Neutrophil (primary cell): Measurements from ENCODE around the gene TIE1.
"Not testable (repeated sequence)": the region's sequence is repeated elsewhere in the genome, so short reads cannot be mapped to it uniquely, and the experiment has no call there.

Source experiments
- H3K27ac ChIP-seq: fragments of 200-600 bp; sonication (generic); 2 replicates; pipeline ENCODE4 v1.5.1; 2016; ENCODE audit warnings: mild to moderate bottlenecking, moderate library complexity
- H3K27me3 ChIP-seq: fragments of 200-600 bp; sonication (generic); 2 replicates; pipeline ENCODE4 v1.6.0; 2016; ENCODE audit warnings: mild to moderate bottlenecking
- H3K36me3 ChIP-seq: fragments of 200-600 bp; sonication (generic); 2 replicates; pipeline ENCODE4 v1.5.1; 2017
- H3K4me1 ChIP-seq, 2 experiments: fragments of 200-600 bp in 1 of 2; sonication (generic) in 1 of 2; 1 replicate in 1 of 2; 2 replicates in 1 of 2; pipeline versions ENCODE4 v1.5.1 to v1.6.1; 2013 to 2016; ENCODE audit warnings: low read depth in 1 of 2, low read length in 1 of 2, mild to moderate bottlenecking in 1 of 2, moderate library complexity in 1 of 2; ENCODE audit not compliant: control insufficient read depth in 1 of 2, insufficient read depth in 1 of 2
- H3K4me3 ChIP-seq, 2 experiments: fragments of 200-600 bp in 1 of 2; sonication (generic) in 1 of 2; 1 replicate in 1 of 2; 2 replicates in 1 of 2; pipeline ENCODE4 v1.5.1; 2013 to 2016; ENCODE audit warnings: low read depth in 1 of 2, low read length in 1 of 2, mild to moderate bottlenecking in 1 of 2, moderate library complexity in 1 of 2
- H3K9me3 ChIP-seq: fragments of 200-600 bp; sonication (generic); 2 replicates; pipeline ENCODE4 v1.5.1; 2016
- CTCF ChIP-seq: fragments of 200-600 bp; sonication (generic); IDR thresholded peaks from 2 replicates; pipeline ENCODE4 v1.5.1; 2016; ENCODE audit warnings: antibody characterized with exemption

The TIE1 gene

GRCh38 chr1:43367904-43368645, 67.3 kb downstream of the TIE1 start, which contains the start of gene ELOVL1:
Gene ELOVL1, minus strand, starts transcription at chr1:43368011. Its CDS starts 2,402 bp downstream, at chr1:43365609.
- H3K4me1 ChIP-seq: peaks cover 28 to 33% of the 10 kb centered on the region in 2 experiments

GRCh38 chr1:43368646-43369020, 67.9 kb downstream of the TIE1 start:
- no peak for TF ChIP-seq CTCF
- peaks cover 28 to 33% of the 10 kb centered on the region in 2 experiments for H3K4me1 ChIP-seq
- peak overlapping the region; percentile 98 for H3K27ac ChIP-seq
- no peaks in the 10 kb centered on the region for H3K27me3 ChIP-seq
- peaks cover 35% of the 10 kb centered on the region for H3K36me3 ChIP-seq
- no peaks in the 10 kb centered on the region for H3K9me3 ChIP-seq
- H3K4me3 ChIP-seq: peak overlapping the region; percentile 91 to 92

More at GRCh38 chr1:43367904-43368645, 67.3 kb downstream of the TIE1 start, which contains the start of gene ELOVL1:
- Histone ChIP-seq H3K27me3 (no peaks in the 10 kb centered on the region), H3K9me3 (no peaks in the 10 kb centered on the region), H3K4me3 (peak within 1 kb of the TSS; percentile 91 to 92), H3K27ac (peak within 1 kb of the TSS; percentile 98), H3K36me3 (peaks cover 35% of the 10 kb centered on the region)
- peak; percentile 54 for TF ChIP-seq CTCF

- peaks cover 28 to 33% of the 10 kb centered on the region in 2 experiments for H3K4me1 ChIP-seq
- not testable (repeated sequence) for H3K4me3 ChIP-seq, H3K9me3 ChIP-seq, H3K27me3 ChIP-seq, H3K27ac ChIP-seq
- peaks cover 24% of the 10 kb centered on the region for H3K36me3 ChIP-seq
Measured at GRCh38 chr1:43369779-43370178, 69.0 kb downstream of the TIE1 start.

GRCh38 chr1:43370564-43370963, 69.8 kb downstream of the TIE1 start:
- Histone ChIP-seq H3K9me3 (no peaks in the 10 kb centered on the region), H3K4me3 (no peak overlapping the region), H3K27ac (no peak overlapping the region), H3K27me3 (no peaks in the 10 kb centered on the region), H3K36me3 (peaks cover 16% of the 10 kb centered on the region), H3K4me1 (peaks cover 25 to 30% of the 10 kb centered on the region in 2 experiments)
- no peak for TF ChIP-seq CTCF

GRCh38 chr1:43372172-43372571, 71.4 kb downstream of the TIE1 start:
- Histone ChIP-seq H3K36me3 (peaks cover 15% of the 10 kb centered on the region), H3K4me1 (peaks cover 9 to 14% of the 10 kb centered on the region in 2 experiments), H3K4me3 (no peak overlapping the region), H3K9me3 (no peaks in the 10 kb centered on the region), H3K27ac (no peak overlapping the region), H3K27me3 (no peaks in the 10 kb centered on the region)
- TF ChIP-seq CTCF: no peak
